GM23338 (cell line): ENCODE data around the gene ABHD12. TPM values are rescaled to one million over a fixed set of nuclear protein-coding genes. Genes with fewer than 3 reads are reported as not detected.

Experiments
- ATAC-seq: fragments of 200-7000 bp; cut with Tn5 transposase; 3 replicates; pipeline ENCODE4 v1.9.1; 2020
- DNase-seq: peaks from one replicate; pipeline ENCODE4 v3.0.0-alpha.2; 2015; ENCODE audit warnings: low spot score
- H2AFZ ChIP-seq: fragments of 200-600 bp; sonication (generic); 2 replicates; pipeline ENCODE4 v1.8.0; 2016; ENCODE audit warnings: antibody characterized with exemption, mild to moderate bottlenecking, moderate library complexity
- H3F3A ChIP-seq: fragments of 200-600 bp; sonication (generic); replicated peaks from 2 replicates; pipeline ENCODE4 v1.8.0; 2017; ENCODE audit warnings: antibody characterized with exemption, mixed run types, low read depth
- H3K27ac ChIP-seq: fragments of 200-600 bp; sonication (generic); 2 replicates; pipeline ENCODE4 v1.6.1; 2016; ENCODE audit warnings: low read depth
- H3K27me3 ChIP-seq: fragments of 200-600 bp; sonication (generic); 2 replicates; pipeline ENCODE4 v1.8.0; 2016; ENCODE audit warnings: mild to moderate bottlenecking, mixed run types, moderate library complexity; ENCODE audit not compliant: insufficient read depth
- H3K36me3 ChIP-seq: fragments of 200-600 bp; sonication (generic); 2 replicates; pipeline ENCODE4 v1.8.0; 2016; ENCODE audit warnings: mild to moderate bottlenecking; ENCODE audit not compliant: insufficient read depth
- H3K4me1 ChIP-seq: fragments of 200-600 bp; sonication (generic); 2 replicates; pipeline ENCODE4 v1.8.0; 2016; ENCODE audit warnings: mild to moderate bottlenecking, moderate library complexity; ENCODE audit not compliant: insufficient read depth
- H3K4me2 ChIP-seq: fragments of 200-600 bp; sonication (generic); 2 replicates; pipeline ENCODE4 v1.7.1; 2017; ENCODE audit warnings: mixed run types
- H3K4me3 ChIP-seq: fragments of 200-600 bp; sonication (generic); 2 replicates; pipeline ENCODE4 v1.6.1; 2016; ENCODE audit warnings: mixed run types
- H3K79me2 ChIP-seq: fragments of 200-600 bp; sonication (generic); replicated peaks from 2 replicates; pipeline ENCODE4 v1.8.0; 2017; ENCODE audit warnings: mild to moderate bottlenecking; ENCODE audit not compliant: insufficient read depth
- H3K9me2 ChIP-seq: fragments of 200-600 bp; sonication (generic); 2 replicates; pipeline ENCODE4 v1.8.0; 2017; ENCODE audit not compliant: insufficient read depth
- H4K20me1 ChIP-seq: fragments of 200-600 bp; sonication (generic); replicated peaks from 2 replicates; pipeline ENCODE4 v1.8.0; 2017; ENCODE audit warnings: mild to moderate bottlenecking; ENCODE audit not compliant: insufficient read depth
- H3K27ac Mint-ChIP-seq: 2 replicates; pipeline ENCODE4 v1.8.0; 2020; ENCODE audit warnings: inconsistent platforms, mild to moderate bottlenecking, moderate library complexity, mixed read lengths
- H3K27me3 Mint-ChIP-seq: 3 replicates; pipeline ENCODE4 v1.8.0; 2022; ENCODE audit warnings: low read depth, mild to moderate bottlenecking, moderate library complexity, mixed read lengths, inconsistent platforms; ENCODE audit not compliant: insufficient read depth, poor library complexity
- H3K36me3 Mint-ChIP-seq: 3 replicates; pipeline ENCODE4 v1.8.0; 2021; ENCODE audit warnings: low read depth, mild to moderate bottlenecking, inconsistent platforms, moderate library complexity, mixed read lengths
- H3K4me1 Mint-ChIP-seq: 3 replicates; pipeline ENCODE4 v1.8.0; 2020; ENCODE audit warnings: mild to moderate bottlenecking, inconsistent platforms, mixed read lengths
- H3K4me3 Mint-ChIP-seq: 3 replicates; pipeline ENCODE4 v1.8.0; 2021; ENCODE audit warnings: moderate library complexity, mild to moderate bottlenecking, inconsistent platforms, mixed read lengths
- H3K9me3 Mint-ChIP-seq: 3 replicates; pipeline ENCODE4 v1.8.0; 2020; ENCODE audit warnings: moderate library complexity, mild to moderate bottlenecking, inconsistent platforms, mixed read lengths
- CREB1 ChIP-seq: fragments of 250-450 bp; sonication (Bioruptor Pico); IDR thresholded peaks from 2 replicates; pipeline ENCODE4 v1.5.0; 2020; ENCODE audit warnings: low read depth, mild to moderate bottlenecking, moderate library complexity
- CTCF ChIP-seq, 2 experiments: fragments of 200-600 bp in 1 of 2; sonication (generic) in 1 of 2; conservative IDR thresholded peaks; 2 replicates each; pipeline versions ENCODE4 v1.5.1 to v1.6.1; 2016 to 2017; ENCODE audit warnings: antibody characterized with exemption in 2 of 2, low read depth in 2 of 2, mild to moderate bottlenecking in 2 of 2, moderate library complexity in 1 of 2
- NANOG ChIP-seq: IDR thresholded peaks from 2 replicates; pipeline ENCODE4 v1.6.1; 2016; ENCODE audit warnings: antibody characterized with exemption, borderline replicate concordance
- POLR2AphosphoS5 ChIP-seq: IDR thresholded peaks from 2 replicates; pipeline ENCODE4 v1.6.1; 2016; ENCODE audit warnings: antibody characterized with exemption, low read depth
- REST ChIP-seq: IDR thresholded peaks from one replicate; pipeline ENCODE4 v1.6.1; 2018; ENCODE audit warnings: antibody characterized with exemption; ENCODE audit not compliant: unreplicated experiment
- STAT1 ChIP-seq: IDR thresholded peaks from one replicate; pipeline ENCODE4 v1.6.1; 2016; ENCODE audit warnings: antibody characterized with exemption; ENCODE audit not compliant: unreplicated experiment
- ZNF114 ChIP-seq: fragments of 250-450 bp; sonication (Bioruptor Pico); IDR thresholded peaks from 2 replicates; pipeline ENCODE4 v1.5.0; 2020; ENCODE audit warnings: mild to moderate bottlenecking, moderate library complexity
- polyA plus RNA-seq: library from polyadenylated mRNA; unstranded; fragments of >200 nt; fragmentation: Nextera tagmentation; extraction: Ambion mirVana; gene quantifications from 2 replicates; pipeline ENCODE4 v1.2.1, GENCODE V29; 2016
- total RNA-seq: library from RNA; depleted of rRNA; stranded (reverse); fragments of >200 nt; shearing (Covaris generic); gene quantifications from 2 replicates; pipeline ENCODE4 v1.2.3, GENCODE V29; 2014

ABHD12 gene
- total and polyA plus RNA-seq, 2 experiments from 2014 or later, result 40.2 to 57.8 TPM

- no peak for TF ChIP-seq REST
- no peak for TF ChIP-seq STAT1
- no peak for TF ChIP-seq CTCF (conservative IDR thresholded peaks at IDR 0.05; ENCODE audit: low read depth in 2 of 2)
- no peak for TF ChIP-seq NANOG
- no peak for TF ChIP-seq ZNF114 (CRISPR knock-in tag)
- TF ChIP-seq CREB1 (CRISPR knock-in tag), result no peak
Measured at GRCh38 chr20:25283221-25283951, 107.2 kb downstream of the ABHD12 start (continued).

GRCh38 chr20:25282796-25283195 lies 107.8 kb downstream of the ABHD12 start:
- Mint-ChIP-seq H3K4me1 (peaks cover 8% of the 10 kb centered on the region; the same call in 2 of the 3 replicates), H3K27me3 (peaks cover 7% of the 10 kb centered on the region), H3K27ac (no peak overlapping the region), H3K36me3 (peaks cover 45% of the 10 kb centered on the region), H3K4me3 (no peak overlapping the region), H3K9me3 (no peaks in the 10 kb centered on the region)
- Histone ChIP-seq H3K36me3 (peaks cover 2% of the 10 kb centered on the region; the same call in 1 of the 2 replicates), H3K27me3 (no peaks in the 10 kb centered on the region), H3K9me2 (no peaks in the 10 kb centered on the region), H4K20me1 (no peaks in the 10 kb centered on the region), H3K4me2 (no peak overlapping the region), H3K4me3 (no peak overlapping the region), H2AFZ (no peak overlapping the region), H3K79me2 (no peaks in the 10 kb centered on the region), H3K4me1 (no peaks in the 10 kb centered on the region), H3F3A (no peaks in the 10 kb centered on the region), H3K27ac (no peak overlapping the region)
- no peak for ATAC-seq
- DNase-seq, result no peak
- no peak for TF ChIP-seq POLR2AphosphoS5
